CD4-positive, alpha-beta T cell (primary cell): Measurements from ENCODE around the gene BCL2L1. TPM values are rescaled to one million over a fixed set of nuclear protein-coding genes. Genes with fewer than 3 reads are reported as not detected.

Experiments used
- ATAC-seq: fragments of 200-7000 bp; cut with Tn5 transposase; one replicate; pipeline ENCODE4 v1.10.0; 2022; ENCODE audit warnings: mild to moderate bottlenecking; ENCODE audit not compliant: poor library complexity
- CTCF ChIA-PET: fragments of 350-600 bp; sonication (Branson Sonifier 250); formaldehyde crosslinking; loops from one replicate; lab custom pipeline; 2021; ENCODE audit warnings: antibody characterized with exemption, inconsistent platforms; lab: Charles Lee
- POLR2A ChIA-PET: fragments of 350-600 bp; sonication (Branson Sonifier 250); formaldehyde crosslinking; loops from one replicate; lab custom pipeline; 2021; ENCODE audit warnings: antibody characterized with exemption, inconsistent platforms; lab: Charles Lee
- DNase-seq, 14 experiments: peaks; one replicate each; pipeline ENCODE4 v3.0.0-alpha.2; 2013 to 2020; ENCODE audit warnings: mixed read lengths in 2 of 14
- H3K27ac ChIP-seq, 2 donors: one replicate each; pipeline versions ENCODE4 v1.5.1 to v1.7.0; 2013; ENCODE audit warnings: low read length in 2 of 2, low read depth in 1 of 2, mild to moderate bottlenecking in 1 of 2
- H3K27me3 ChIP-seq, 2 experiments: 1 replicate in 1 of 2; 2 replicates in 1 of 2; pipeline versions ENCODE4 v1.6.1 to v1.7.0; 2013; ENCODE audit warnings: low read length in 2 of 2, control low read depth in 1 of 2, mild to moderate bottlenecking in 1 of 2, moderate library complexity in 1 of 2; ENCODE audit not compliant: insufficient read depth in 2 of 2, control insufficient read depth in 1 of 2
- H3K36me3 ChIP-seq: one replicate; pipeline ENCODE4 v1.6.1; 2013; ENCODE audit warnings: low read length, control low read depth; ENCODE audit not compliant: insufficient read depth
- H3K4me1 ChIP-seq: one replicate; pipeline ENCODE4 v1.6.1; 2013; ENCODE audit warnings: low read length, control low read depth; ENCODE audit not compliant: insufficient read depth
- H3K4me3 ChIP-seq: one replicate; pipeline ENCODE4 v1.5.1; 2013; ENCODE audit warnings: mild to moderate bottlenecking, low read length, moderate library complexity
- H3K9me3 ChIP-seq, 2 experiments: 1 replicate in 1 of 2; 2 replicates in 1 of 2; pipeline versions ENCODE4 v1.6.1 to v1.7.0; 2013; ENCODE audit warnings: low read length in 2 of 2, mild to moderate bottlenecking in 2 of 2, control low read depth in 1 of 2, moderate library complexity in 1 of 2; ENCODE audit not compliant: control insufficient read depth in 1 of 2, insufficient read depth in 1 of 2
- H3K27ac Mint-ChIP-seq: one replicate; pipeline ENCODE4 v1.8.0; 2020; ENCODE audit warnings: mixed read lengths
- H3K27me3 Mint-ChIP-seq: one replicate; pipeline ENCODE4 v1.8.0; 2021; ENCODE audit warnings: mixed read lengths
- H3K36me3 Mint-ChIP-seq: one replicate; pipeline ENCODE4 v1.8.0; 2021; ENCODE audit warnings: low read depth, mixed read lengths
- H3K4me1 Mint-ChIP-seq: one replicate; pipeline ENCODE4 v1.8.0; 2021; ENCODE audit warnings: low read depth, mixed read lengths
- H3K4me3 Mint-ChIP-seq: one replicate; pipeline ENCODE4 v1.8.0; 2020; ENCODE audit warnings: mild to moderate bottlenecking, mixed read lengths
- H3K9me3 Mint-ChIP-seq: one replicate; pipeline ENCODE4 v1.8.0; 2020; ENCODE audit warnings: mixed read lengths
- intact Hi-C, 2 experiments: fragments of 100-400 bp; cut with DNase I in 1 of 2; cut with micrococcal nuclease in 1 of 2; formaldehyde crosslinking; loops; one replicate each; pipeline versions ENCODE4 v1.15.1 to v1.9.0; 2023 to 2025; cut with DNase I, micrococcal nuclease
- total RNA-seq, 174 experiments: library from RNA in 2 of 174; stranded (reverse) in 2 of 174; gene quantifications; one replicate each; pipeline ENCODE4 v1.2.3 and lab custom pipeline; 2021 to 2026
- TF ChIP-seq, protein P1 (sequence below): fragments of 200-600 bp; IDR thresholded peaks from one replicate; pipeline ENCODE4 v1.8.0; 2022; ENCODE audit warnings: antibody characterized with exemption, mild to moderate bottlenecking

Gene BCL2L1
- total RNA-seq, 2 experiments from 2014 or later, result 11.8 to 11.9 TPM

GRCh38 chr20:31643522-31643921 lies 79.1 kb downstream of the BCL2L1 start:
- H3K4me3 ChIP-seq, result no peak overlapping the region
- no peak overlapping the region for H3K4me3 Mint-ChIP-seq
- no peaks in the 10 kb centered on the region for H3K36me3 ChIP-seq
- H3K36me3 Mint-ChIP-seq, result no peaks in the 10 kb centered on the region
- peaks cover 7% of the 10 kb centered on the region for H3K27me3 Mint-ChIP-seq
- ATAC-seq (no peak), DNase-seq (no peak)
- TF ChIP-seq, protein P1, sequence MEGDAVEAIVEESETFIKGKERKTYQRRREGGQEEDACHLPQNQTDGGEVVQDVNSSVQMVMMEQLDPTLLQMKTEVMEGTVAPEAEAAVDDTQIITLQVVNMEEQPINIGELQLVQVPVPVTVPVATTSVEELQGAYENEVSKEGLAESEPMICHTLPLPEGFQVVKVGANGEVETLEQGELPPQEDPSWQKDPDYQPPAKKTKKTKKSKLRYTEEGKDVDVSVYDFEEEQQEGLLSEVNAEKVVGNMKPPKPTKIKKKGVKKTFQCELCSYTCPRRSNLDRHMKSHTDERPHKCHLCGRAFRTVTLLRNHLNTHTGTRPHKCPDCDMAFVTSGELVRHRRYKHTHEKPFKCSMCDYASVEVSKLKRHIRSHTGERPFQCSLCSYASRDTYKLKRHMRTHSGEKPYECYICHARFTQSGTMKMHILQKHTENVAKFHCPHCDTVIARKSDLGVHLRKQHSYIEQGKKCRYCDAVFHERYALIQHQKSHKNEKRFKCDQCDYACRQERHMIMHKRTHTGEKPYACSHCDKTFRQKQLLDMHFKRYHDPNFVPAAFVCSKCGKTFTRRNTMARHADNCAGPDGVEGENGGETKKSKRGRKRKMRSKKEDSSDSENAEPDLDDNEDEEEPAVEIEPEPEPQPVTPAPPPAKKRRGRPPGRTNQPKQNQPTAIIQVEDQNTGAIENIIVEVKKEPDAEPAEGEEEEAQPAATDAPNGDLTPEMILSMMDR, result no peak
- intact Hi-C loops, result no loop called here
- no peaks in the 10 kb centered on the region for H3K27me3 ChIP-seq
- H3K9me3 Mint-ChIP-seq, result no peaks in the 10 kb centered on the region
- POLR2A ChIA-PET, result no interaction called here
- H3K4me1 Mint-ChIP-seq, result peaks cover 5% of the 10 kb centered on the region
- CTCF ChIA-PET, result no interaction called here
- no peak overlapping the region for H3K27ac Mint-ChIP-seq
- peaks cover 7% of the 10 kb centered on the region for H3K4me1 ChIP-seq
- H3K27ac ChIP-seq, result no peak overlapping the region
- H3K9me3 ChIP-seq, result no peaks in the 10 kb centered on the region

DNA sequence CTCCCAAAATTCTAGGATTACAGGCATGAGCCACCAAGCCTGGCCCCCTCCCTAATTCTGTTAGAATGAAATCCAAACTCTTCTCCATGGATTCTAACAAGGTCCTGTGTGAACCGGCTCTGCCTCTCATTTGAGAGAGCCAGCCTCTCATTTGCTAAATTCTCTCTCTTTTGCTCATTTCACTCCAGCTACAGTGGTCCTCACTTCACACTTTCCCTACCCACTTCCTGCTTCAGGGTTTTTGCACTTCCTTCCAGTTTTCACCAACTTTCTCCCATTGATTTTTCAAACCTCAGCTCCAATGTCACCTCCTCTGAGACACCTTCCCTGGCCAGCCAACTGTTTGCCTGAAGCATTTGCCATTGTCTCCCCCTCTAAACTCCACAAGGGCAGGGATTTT lies 79.8 kb downstream of the BCL2L1 start:
- intact Hi-C loops, result no loop called here
- POLR2A ChIA-PET, result no interaction called here
- H3K9me3 ChIP-seq, result no peaks in the 10 kb centered on the region
- no peaks in the 10 kb centered on the region for H3K36me3 ChIP-seq
- no peaks in the 10 kb centered on the region for H3K27me3 ChIP-seq
- DNase-seq, result no peak
- Mint-ChIP-seq H3K9me3 (no peaks in the 10 kb centered on the region), H3K36me3 (no peaks in the 10 kb centered on the region), H3K27ac (no peak overlapping the region), H3K4me3 (no peak overlapping the region), H3K27me3 (peaks cover 7% of the 10 kb centered on the region), H3K4me1 (peaks cover 5% of the 10 kb centered on the region)
- TF ChIP-seq, protein P1, result no peak
- peaks cover 7% of the 10 kb centered on the region for H3K4me1 ChIP-seq
- H3K4me3 ChIP-seq, result no peak overlapping the region
- CTCF ChIA-PET, result no interaction called here
- ATAC-seq, result no peak
- no peak overlapping the region for H3K27ac ChIP-seq

- no peaks in the 10 kb centered on the region for H3K36me3 ChIP-seq
- peaks cover 7% of the 10 kb centered on the region for H3K4me1 ChIP-seq
- DNase-seq (no peak), ATAC-seq (no peak)
- Mint-ChIP-seq H3K9me3 (no peaks in the 10 kb centered on the region), H3K27ac (no peak overlapping the region), H3K4me1 (peaks cover 5% of the 10 kb centered on the region), H3K36me3 (no peaks in the 10 kb centered on the region), H3K4me3 (no peak overlapping the region), H3K27me3 (peaks cover 7% of the 10 kb centered on the region)
- intact Hi-C loops, result no loop called here
- H3K9me3 ChIP-seq, result no peaks in the 10 kb centered on the region
- no peak overlapping the region for H3K27ac ChIP-seq
- no peak overlapping the region for H3K4me3 ChIP-seq
- TF ChIP-seq, protein P1, result no peak
- H3K27me3 ChIP-seq, result no peaks in the 10 kb centered on the region
- ChIA-PET POLR2A (interaction anchor here (0.6 kb wide), 1 partner anchor 68 kb away, joined by 5 read pairs; no protein-coding TSS in a partner anchor), CTCF (no interaction called here)
Measured at GRCh38 chr20:31641391-31641790, 81.3 kb downstream of the BCL2L1 start.
